PFSK-1 (cell line): ENCODE measurements around the gene DSN1.

Source experiments
- FOXP2 ChIP-seq: optimal IDR thresholded peaks from 2 replicates; pipeline ENCODE3; 2011; ENCODE audit warnings: borderline replicate concordance, control low read depth, inconsistent platforms; ENCODE audit not compliant: insufficient read depth; ENCODE audit errors: extremely low read length, extremely low read depth
- POLR2AphosphoS5 ChIP-seq: IDR thresholded peaks from 2 replicates; pipeline ENCODE4 v1.6.1; 2012; ENCODE audit warnings: low read depth, mild to moderate bottlenecking, control low read depth, low read length, moderate library complexity
- REST ChIP-seq, 2 experiments: IDR thresholded peaks; 2 replicates each; pipeline versions ENCODE4 v1.6.1 to v1.8.0; 2011 to 2012; ENCODE audit warnings: low read depth in 2 of 2, low read length in 2 of 2, control low read depth in 1 of 2, inconsistent platforms in 1 of 2, mild to moderate bottlenecking in 1 of 2, moderate library complexity in 1 of 2; ENCODE audit not compliant: insufficient read depth in 1 of 2
- SIN3A ChIP-seq: IDR thresholded peaks from 2 replicates; pipeline ENCODE4 v1.6.1; 2012; ENCODE audit warnings: mild to moderate bottlenecking, low read length, moderate library complexity, borderline replicate concordance; ENCODE audit not compliant: insufficient read depth
- TAF1 ChIP-seq: IDR thresholded peaks from 2 replicates; pipeline ENCODE4 v1.6.1; 2012; ENCODE audit warnings: low read length, control low read depth, borderline replicate concordance; ENCODE audit not compliant: insufficient read depth

Gene DSN1

DNA sequence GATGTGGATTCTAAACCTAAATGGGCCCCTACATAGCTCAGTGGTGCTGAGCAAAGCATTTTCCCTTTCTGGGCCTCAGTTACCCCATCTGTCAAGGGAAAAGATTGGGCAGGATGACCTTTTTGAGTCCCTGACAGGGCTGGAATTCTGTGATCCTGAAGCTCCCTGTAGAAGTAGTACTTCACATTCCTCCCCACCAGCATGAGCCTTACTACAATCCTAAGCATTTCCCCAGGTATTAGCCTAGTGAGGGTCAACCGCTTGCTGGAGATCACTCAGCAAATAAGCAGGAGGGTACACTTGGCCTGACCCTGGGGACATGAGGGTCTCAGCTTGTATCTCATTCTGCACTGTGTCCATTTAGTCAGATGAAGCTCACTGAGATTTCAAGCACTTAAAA is 41.1 kb downstream of the DSN1 start:
- TF ChIP-seq TAF1, result no peak
- no peak for TF ChIP-seq SIN3A
- no peak for TF ChIP-seq POLR2AphosphoS5
- no peak for TF ChIP-seq FOXP2

DNA sequence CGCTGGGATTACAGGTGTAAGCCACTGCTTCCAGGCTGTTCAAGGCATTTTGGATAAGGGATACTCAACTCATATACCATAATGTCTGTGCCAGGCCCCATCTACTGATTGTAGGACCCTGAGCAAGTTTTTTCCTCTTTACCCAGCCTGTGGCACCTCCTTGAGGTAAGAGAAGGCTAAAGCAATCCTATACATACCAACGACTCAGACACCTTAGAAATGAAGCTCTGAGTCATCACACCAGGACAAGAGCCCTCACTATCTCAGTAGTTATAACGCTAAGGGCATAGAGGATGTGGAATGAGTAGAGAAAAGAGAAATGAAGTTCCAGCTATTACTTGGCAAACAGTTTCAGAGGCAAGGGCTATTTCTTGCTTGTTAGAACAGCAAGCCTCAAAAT is 44.6 kb downstream of the DSN1 start:
- TF ChIP-seq POLR2AphosphoS5, result no peak
- no peak for TF ChIP-seq SIN3A
- TF ChIP-seq REST (IDR thresholded peaks at IDR 0.05; ENCODE audit: insufficient read depth in 1 of 2, low read depth in 2 of 2, low read length in 2 of 2), result no peak
- no peak for TF ChIP-seq TAF1
- no peak for TF ChIP-seq FOXP2

GRCh38 chr20:36726168-36726567 is 47.4 kb downstream of the DSN1 start:
- TF ChIP-seq TAF1, result no peak
- no peak for TF ChIP-seq REST (IDR thresholded peaks at IDR 0.05; ENCODE audit: insufficient read depth in 1 of 2, low read depth in 2 of 2, low read length in 2 of 2)

DNA sequence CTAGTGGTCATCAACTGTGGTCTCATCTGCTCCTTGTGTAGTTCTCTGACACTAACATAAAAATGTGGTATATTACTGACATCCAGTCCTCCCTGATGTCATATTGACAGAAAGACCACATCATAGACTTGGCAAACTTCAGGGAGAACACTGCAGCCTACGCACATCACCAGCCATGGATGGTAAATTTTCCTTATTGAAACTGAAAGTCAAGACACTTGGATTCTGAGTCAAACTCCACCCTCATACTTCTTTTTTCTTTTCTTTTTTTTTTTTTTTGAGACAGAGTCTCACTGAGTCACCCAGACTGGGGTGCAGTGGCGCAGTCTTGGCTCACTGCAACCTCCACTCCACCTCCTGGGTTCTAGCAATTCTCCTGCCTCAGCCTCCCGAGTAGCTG is 53.1 kb downstream of the DSN1 start:
- TF ChIP-seq SIN3A (no peak), REST (IDR thresholded peaks at IDR 0.05; ENCODE audit: insufficient read depth in 1 of 2, low read depth in 2 of 2, low read length in 2 of 2) (no peak), POLR2AphosphoS5 (no peak), TAF1 (no peak), FOXP2 (no peak)

GRCh38 chr20:36717657-36718056 is 55.9 kb downstream of the DSN1 start:
- TF ChIP-seq FOXP2, result no peak
- TF ChIP-seq REST (IDR thresholded peaks at IDR 0.05; ENCODE audit: insufficient read depth in 1 of 2, low read depth in 2 of 2, low read length in 2 of 2), result no peak
- TF ChIP-seq POLR2AphosphoS5, result no peak
- no peak for TF ChIP-seq SIN3A
- TF ChIP-seq TAF1, result no peak
